ENCODE results near the gene MUSK.

MUSK gene

DNA sequence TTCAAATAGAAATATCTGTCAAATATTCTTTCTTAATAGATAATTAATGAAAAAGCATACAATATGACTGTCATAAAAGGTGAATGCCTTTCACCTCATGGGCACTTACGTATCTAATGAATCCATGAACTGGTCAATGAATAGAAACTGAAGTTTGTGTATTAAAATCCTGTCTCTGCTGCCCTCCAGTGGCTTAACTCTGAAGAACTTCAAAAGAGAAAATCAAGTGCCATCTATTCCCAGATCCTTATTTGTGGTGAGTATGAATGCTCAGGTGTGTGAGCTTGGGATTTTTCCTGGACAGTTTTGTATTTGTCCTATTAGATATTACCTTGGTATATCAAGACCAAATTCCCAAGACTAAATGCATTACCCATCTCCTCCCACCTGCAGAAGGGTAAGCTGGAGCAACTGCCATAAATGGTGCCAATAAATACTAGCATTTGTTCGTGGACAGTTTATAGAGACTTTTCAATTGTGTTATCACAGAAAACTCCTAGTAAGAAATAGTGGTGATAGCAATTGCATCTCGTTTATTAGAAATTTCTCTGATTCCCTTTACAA, 45.0 kb upstream of the MUSK start:
- Histone ChIP-seq H3K36me3 (ENCODE audit: insufficient read depth) (no peaks in the 10 kb centered on the region), H3K4me2 (no peak overlapping the region)

GRCh38 chr9:110626101-110626829, 42.3 kb upstream of the MUSK start:
- no peaks in the 10 kb centered on the region for H3K79me2 ChIP-seq (ENCODE audit: insufficient read depth, low read depth)
- H3K4me1 ChIP-seq (ENCODE audit: low read depth, poor library complexity, severe bottlenecking), result peaks cover 4% of the 10 kb centered on the region
- H3K9ac ChIP-seq, result no peak overlapping the region
- H3K4me2 ChIP-seq, result no peak overlapping the region
- H2AFZ ChIP-seq (ENCODE audit: low read depth), result no peak overlapping the region
- no peaks in the 10 kb centered on the region for H4K20me1 ChIP-seq (ENCODE audit: insufficient read depth)
- no peaks in the 10 kb centered on the region for H3K27me3 ChIP-seq (ENCODE audit: insufficient read depth, low read depth)
- TF ChIP-seq, protein P1, sequence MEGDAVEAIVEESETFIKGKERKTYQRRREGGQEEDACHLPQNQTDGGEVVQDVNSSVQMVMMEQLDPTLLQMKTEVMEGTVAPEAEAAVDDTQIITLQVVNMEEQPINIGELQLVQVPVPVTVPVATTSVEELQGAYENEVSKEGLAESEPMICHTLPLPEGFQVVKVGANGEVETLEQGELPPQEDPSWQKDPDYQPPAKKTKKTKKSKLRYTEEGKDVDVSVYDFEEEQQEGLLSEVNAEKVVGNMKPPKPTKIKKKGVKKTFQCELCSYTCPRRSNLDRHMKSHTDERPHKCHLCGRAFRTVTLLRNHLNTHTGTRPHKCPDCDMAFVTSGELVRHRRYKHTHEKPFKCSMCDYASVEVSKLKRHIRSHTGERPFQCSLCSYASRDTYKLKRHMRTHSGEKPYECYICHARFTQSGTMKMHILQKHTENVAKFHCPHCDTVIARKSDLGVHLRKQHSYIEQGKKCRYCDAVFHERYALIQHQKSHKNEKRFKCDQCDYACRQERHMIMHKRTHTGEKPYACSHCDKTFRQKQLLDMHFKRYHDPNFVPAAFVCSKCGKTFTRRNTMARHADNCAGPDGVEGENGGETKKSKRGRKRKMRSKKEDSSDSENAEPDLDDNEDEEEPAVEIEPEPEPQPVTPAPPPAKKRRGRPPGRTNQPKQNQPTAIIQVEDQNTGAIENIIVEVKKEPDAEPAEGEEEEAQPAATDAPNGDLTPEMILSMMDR (conservative IDR thresholded peaks at IDR 0.05; ENCODE audit: low read depth, low read length), result no peak
- no peak overlapping the region for H3K27ac ChIP-seq
- H3K36me3 ChIP-seq (ENCODE audit: insufficient read depth), result no peaks in the 10 kb centered on the region
- no peak overlapping the region for H3K4me3 ChIP-seq (IDR thresholded peaks at IDR 0.05; ENCODE audit: insufficient read depth, low read depth, low read length)

More for the DNA sequence above, 45.0 kb upstream of the MUSK start:
- no peak overlapping the region for H2AFZ ChIP-seq (ENCODE audit: low read depth)
- H3K27me3 ChIP-seq (ENCODE audit: insufficient read depth, low read depth), result no peaks in the 10 kb centered on the region
- H4K20me1 ChIP-seq (ENCODE audit: insufficient read depth), result no peaks in the 10 kb centered on the region
- no peaks in the 10 kb centered on the region for H3K79me2 ChIP-seq (ENCODE audit: insufficient read depth, low read depth)
- H3K27ac ChIP-seq, result no peak overlapping the region
- no peak overlapping the region for H3K9ac ChIP-seq
- TF ChIP-seq, protein P1 (conservative IDR thresholded peaks at IDR 0.05; ENCODE audit: low read depth, low read length), result peak; percentile 77
- peaks cover 4% of the 10 kb centered on the region for H3K4me1 ChIP-seq (ENCODE audit: low read depth, poor library complexity, severe bottlenecking)
- H3K4me3 ChIP-seq (IDR thresholded peaks at IDR 0.05; ENCODE audit: insufficient read depth, low read depth, low read length), result no peak overlapping the region

- TF ChIP-seq, protein P1 (conservative IDR thresholded peaks at IDR 0.05; ENCODE audit: low read depth, low read length), result no peak
- no peaks in the 10 kb centered on the region for H3K4me1 ChIP-seq (ENCODE audit: low read depth, poor library complexity, severe bottlenecking)
- no peak overlapping the region for H3K4me2 ChIP-seq
- no peak overlapping the region for H3K4me3 ChIP-seq (IDR thresholded peaks at IDR 0.05; ENCODE audit: insufficient read depth, low read depth, low read length)
- no peaks in the 10 kb centered on the region for H4K20me1 ChIP-seq (ENCODE audit: insufficient read depth)
- no peak overlapping the region for H2AFZ ChIP-seq (ENCODE audit: low read depth)
- H3K36me3 ChIP-seq (ENCODE audit: insufficient read depth), result no peaks in the 10 kb centered on the region
- H3K27me3 ChIP-seq (ENCODE audit: insufficient read depth, low read depth), result no peaks in the 10 kb centered on the region
- H3K79me2 ChIP-seq (ENCODE audit: insufficient read depth, low read depth), result no peaks in the 10 kb centered on the region
- H3K9ac ChIP-seq, result no peak overlapping the region
- no peak overlapping the region for H3K27ac ChIP-seq
These were observed 33.0 kb upstream of the MUSK start for GRCh38 chr9:110635589-110635988.

DNA sequence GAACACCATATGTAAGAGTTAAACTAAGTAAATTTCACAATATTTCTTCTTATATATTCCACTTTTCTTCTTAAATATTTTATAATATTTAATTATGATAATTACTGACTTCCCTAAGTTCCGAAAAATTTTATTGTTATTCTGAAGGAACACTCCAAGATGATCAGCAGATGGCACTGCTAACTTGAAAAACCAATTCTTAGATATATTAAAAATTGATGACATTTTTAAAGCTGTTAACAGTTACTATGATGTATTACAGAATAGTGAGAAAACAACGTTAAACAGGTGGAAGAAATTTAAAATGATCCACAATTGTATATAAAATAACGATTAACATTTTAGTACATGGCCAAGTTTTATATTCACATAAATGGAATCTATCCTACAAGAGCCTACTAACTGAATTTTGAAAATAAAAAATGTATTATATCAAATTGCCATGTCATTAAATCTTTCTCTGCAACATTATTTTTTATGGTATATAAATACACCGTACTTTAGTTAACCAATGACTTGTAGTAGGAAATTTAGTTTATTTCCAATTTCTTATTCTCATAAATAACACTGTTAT, 30.1 kb upstream of the MUSK start:
- Histone ChIP-seq H3K27ac (no peak overlapping the region), H3K9ac (no peak overlapping the region)

More for the DNA sequence above, 30.1 kb upstream of the MUSK start:
- Histone ChIP-seq H2AFZ (ENCODE audit: low read depth) (no peak overlapping the region), H4K20me1 (ENCODE audit: insufficient read depth) (no peaks in the 10 kb centered on the region), H3K27me3 (ENCODE audit: insufficient read depth, low read depth) (no peaks in the 10 kb centered on the region), H3K4me1 (ENCODE audit: low read depth, poor library complexity, severe bottlenecking) (no peaks in the 10 kb centered on the region), H3K79me2 (ENCODE audit: insufficient read depth, low read depth) (no peaks in the 10 kb centered on the region), H3K36me3 (ENCODE audit: insufficient read depth) (no peaks in the 10 kb centered on the region), H3K4me2 (no peak overlapping the region), H3K4me3 (IDR thresholded peaks at IDR 0.05; ENCODE audit: insufficient read depth, low read depth, low read length) (no peak overlapping the region)
- TF ChIP-seq, protein P1 (conservative IDR thresholded peaks at IDR 0.05; ENCODE audit: low read depth, low read length), result peak; percentile 43; the same call in 1 of the 2 replicates
